OCI-LY1 (cell line): Measurements from ENCODE around the gene RASL12.

Experiments
- H2AFZ ChIP-seq: fragments of 200-600 bp; sonication (generic), shearing (Covaris generic); 2 replicates; pipeline ENCODE4 v1.6.0; 2014; ENCODE audit warnings: antibody characterized with exemption, mild to moderate bottlenecking, low read length
- H3F3A ChIP-seq: fragments of 200-600 bp; sonication (generic), shearing (Covaris generic); 2 replicates; pipeline ENCODE4 v1.6.0; 2014; ENCODE audit warnings: mild to moderate bottlenecking, antibody characterized with exemption, low read length, moderate library complexity; ENCODE audit not compliant: insufficient read depth
- H3K27ac ChIP-seq: fragments of 200-600 bp; sonication (generic); 2 replicates; pipeline ENCODE4 v1.5.1; 2014; ENCODE audit warnings: low read length, mixed run types, mild to moderate bottlenecking, low read depth; ENCODE audit not compliant: poor library complexity, severe bottlenecking
- H3K27me3 ChIP-seq: fragments of 200-600 bp; sonication (generic); 2 replicates; pipeline ENCODE4 v1.6.0; 2014; ENCODE audit warnings: antibody characterized with exemption, mild to moderate bottlenecking, low read length, moderate library complexity; ENCODE audit not compliant: insufficient read depth
- H3K36me3 ChIP-seq: fragments of 200-600 bp; sonication (generic); 2 replicates; pipeline ENCODE4 v1.6.1; 2014; ENCODE audit warnings: mild to moderate bottlenecking, antibody characterized with exemption, low read length, moderate library complexity, mixed read lengths; ENCODE audit not compliant: insufficient read depth
- H3K4me1 ChIP-seq: fragments of 200-600 bp; sonication (generic); 2 replicates; pipeline ENCODE4 v1.5.1; 2014; ENCODE audit warnings: mild to moderate bottlenecking, low read length, moderate library complexity; ENCODE audit not compliant: insufficient read depth, severe bottlenecking
- H3K4me2 ChIP-seq: fragments of 200-600 bp; sonication (generic), shearing (Covaris generic); 2 replicates; pipeline ENCODE4 v1.6.1; 2014; ENCODE audit warnings: low read length
- H3K4me3 ChIP-seq: fragments of 200-600 bp; sonication (generic); 2 replicates; pipeline ENCODE4 v1.5.1; 2014; ENCODE audit warnings: low read length, low read depth, mild to moderate bottlenecking, mixed read lengths; ENCODE audit not compliant: poor library complexity, severe bottlenecking
- H3K79me2 ChIP-seq: fragments of 200-600 bp; shearing (Covaris generic); 2 replicates; pipeline ENCODE4 v1.6.1; 2016; ENCODE audit warnings: mixed run types, low read length, mixed read lengths; ENCODE audit not compliant: insufficient read depth
- H3K9ac ChIP-seq: fragments of 200-600 bp; sonication (generic), shearing (Covaris generic); 2 replicates; pipeline ENCODE4 v1.6.1; 2014; ENCODE audit warnings: mild to moderate bottlenecking, low read length, mixed read lengths
- H3K9me2 ChIP-seq: fragments of 200-600 bp; sonication (generic), shearing (Covaris generic); 2 replicates; pipeline ENCODE4 v1.6.1; 2014; ENCODE audit warnings: low read depth, mild to moderate bottlenecking, low read length, mixed read lengths
- H3K9me3 ChIP-seq: fragments of 200-600 bp; shearing (Covaris generic); 2 replicates; pipeline ENCODE4 v1.6.1; 2014; ENCODE audit warnings: low read length, mixed read lengths
- H4K20me1 ChIP-seq: fragments of 200-600 bp; sonication (generic), shearing (Covaris generic); 2 replicates; pipeline ENCODE4 v1.6.0; 2016; ENCODE audit warnings: mild to moderate bottlenecking, low read length; ENCODE audit not compliant: insufficient read depth
- EZH2 ChIP-seq: fragments of 200-600 bp; sonication (generic), shearing (Covaris generic); IDR thresholded peaks from 2 replicates; pipeline ENCODE4 v1.8.0; 2017; ENCODE audit warnings: borderline replicate concordance, mixed run types, mild to moderate bottlenecking, antibody characterized with exemption, low read length, moderate library complexity, mixed read lengths
- TF ChIP-seq, protein P1 (sequence below): fragments of 200-600 bp; sonication (generic), shearing (Covaris generic); IDR thresholded peaks from 2 replicates; pipeline ENCODE4 v1.5.1; 2017; ENCODE audit warnings: mild to moderate bottlenecking, antibody characterized with exemption, low read length, moderate library complexity, mixed read lengths

RASL12 gene

DNA sequence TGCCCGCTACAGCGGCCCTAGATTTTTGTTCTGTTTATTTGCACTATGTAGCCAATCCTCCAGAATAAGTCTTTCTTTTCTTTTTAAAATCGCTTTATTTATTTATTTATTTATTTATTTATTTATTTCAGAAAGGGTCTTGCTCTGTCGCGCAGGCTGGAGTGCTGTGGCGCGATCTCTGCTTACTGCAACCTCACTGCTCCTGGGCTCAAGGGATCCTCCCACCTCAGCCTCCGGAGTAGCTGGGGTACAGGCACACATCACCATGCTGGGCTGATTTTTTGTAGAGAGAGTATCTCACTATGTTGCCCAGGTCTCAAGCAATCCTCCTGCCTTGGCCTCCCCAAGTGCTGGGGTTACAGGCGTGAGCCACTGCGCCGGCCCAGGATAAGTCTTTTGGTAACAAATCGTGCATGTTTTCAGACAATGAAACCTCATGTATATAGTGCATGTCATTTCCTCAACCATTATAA lies 38.0 kb downstream of the RASL12 start:
- TF ChIP-seq EZH2 = no peak
- TF ChIP-seq, protein P1, sequence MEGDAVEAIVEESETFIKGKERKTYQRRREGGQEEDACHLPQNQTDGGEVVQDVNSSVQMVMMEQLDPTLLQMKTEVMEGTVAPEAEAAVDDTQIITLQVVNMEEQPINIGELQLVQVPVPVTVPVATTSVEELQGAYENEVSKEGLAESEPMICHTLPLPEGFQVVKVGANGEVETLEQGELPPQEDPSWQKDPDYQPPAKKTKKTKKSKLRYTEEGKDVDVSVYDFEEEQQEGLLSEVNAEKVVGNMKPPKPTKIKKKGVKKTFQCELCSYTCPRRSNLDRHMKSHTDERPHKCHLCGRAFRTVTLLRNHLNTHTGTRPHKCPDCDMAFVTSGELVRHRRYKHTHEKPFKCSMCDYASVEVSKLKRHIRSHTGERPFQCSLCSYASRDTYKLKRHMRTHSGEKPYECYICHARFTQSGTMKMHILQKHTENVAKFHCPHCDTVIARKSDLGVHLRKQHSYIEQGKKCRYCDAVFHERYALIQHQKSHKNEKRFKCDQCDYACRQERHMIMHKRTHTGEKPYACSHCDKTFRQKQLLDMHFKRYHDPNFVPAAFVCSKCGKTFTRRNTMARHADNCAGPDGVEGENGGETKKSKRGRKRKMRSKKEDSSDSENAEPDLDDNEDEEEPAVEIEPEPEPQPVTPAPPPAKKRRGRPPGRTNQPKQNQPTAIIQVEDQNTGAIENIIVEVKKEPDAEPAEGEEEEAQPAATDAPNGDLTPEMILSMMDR = no peak
- peaks cover 5% of the 10 kb centered on the region for H3K79me2 ChIP-seq
- H3F3A ChIP-seq = no peaks in the 10 kb centered on the region; the same call in 1 of the 2 replicates
- H3K9me3 ChIP-seq = no peaks in the 10 kb centered on the region
- peak overlapping the region; percentile 88 for H3K4me3 ChIP-seq
- H4K20me1 ChIP-seq = no peaks in the 10 kb centered on the region
- no peak overlapping the region for H3K27ac ChIP-seq
- H3K36me3 ChIP-seq = peaks cover 19% of the 10 kb centered on the region; the same call in 1 of the 2 replicates
- no peak overlapping the region for H3K9ac ChIP-seq
- H3K4me1 ChIP-seq = peaks cover 15% of the 10 kb centered on the region
- no peaks in the 10 kb centered on the region for H3K27me3 ChIP-seq
- no peaks in the 10 kb centered on the region for H3K9me2 ChIP-seq
- no peak overlapping the region for H2AFZ ChIP-seq
- H3K4me2 ChIP-seq = peak overlapping the region; percentile 93; the same call in 1 of the 2 replicates

DNA sequence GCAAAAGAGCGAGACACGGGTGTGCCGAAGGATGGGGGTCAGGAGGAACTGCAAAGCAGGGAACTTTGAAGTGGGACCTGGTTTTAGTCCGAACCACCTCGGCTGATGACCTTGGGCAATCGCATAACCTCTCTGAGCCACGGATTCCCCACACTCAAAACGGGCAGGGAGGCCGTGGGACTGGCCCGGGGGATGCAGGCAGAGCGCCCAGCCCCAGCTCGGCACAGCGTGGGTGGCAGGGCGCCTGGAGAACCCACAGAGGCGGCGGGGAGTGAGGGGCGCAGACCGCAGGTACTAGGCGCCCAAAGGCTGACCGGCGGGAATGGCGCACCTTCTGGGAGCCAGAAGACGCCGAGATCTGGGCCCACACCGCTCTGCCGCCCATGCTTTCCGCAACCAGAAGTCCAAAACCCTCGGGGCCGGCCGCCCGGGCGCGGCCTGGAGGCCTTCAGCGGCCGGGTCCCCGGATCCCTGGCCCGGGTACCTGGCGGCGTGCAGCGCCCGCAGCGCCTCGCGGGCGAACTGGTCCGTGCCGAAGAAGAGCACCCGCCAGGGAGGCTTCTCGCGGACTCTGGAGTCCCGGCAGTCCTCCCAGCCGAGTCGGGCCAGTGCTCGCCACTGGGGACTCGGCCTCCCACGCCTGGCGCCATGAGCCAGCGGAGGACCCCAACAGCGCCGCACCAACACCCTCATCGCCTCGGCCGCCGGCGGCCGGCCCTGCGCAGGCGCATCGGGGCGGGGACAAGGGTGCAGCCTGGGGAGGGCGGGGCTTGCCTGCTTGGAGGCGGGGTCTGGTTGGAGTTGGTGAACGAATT lies 38.7 kb downstream of the RASL12 start, which contains the start of gene MTFMT:
TSS of gene MTFMT (minus strand) at position 719 of the 815 bp plus-strand sequence. CDS start at position 693, 26 bp downstream.
- H3K9me3 ChIP-seq = no peaks in the 10 kb centered on the region
- H3K4me3 ChIP-seq = peak within 1 kb of the TSS; percentile 88
- no peak for TF ChIP-seq EZH2
- TF ChIP-seq, protein P1 = no peak; the same call in 1 of the 2 replicates
- peaks cover 24% of the 10 kb centered on the region; the same call in 1 of the 2 replicates for H3K36me3 ChIP-seq
- no peaks in the 10 kb centered on the region; the same call in 1 of the 2 replicates for H3F3A ChIP-seq
- peak within 1 kb of the TSS; percentile 78 for H3K9ac ChIP-seq
- no peaks in the 10 kb centered on the region for H3K9me2 ChIP-seq
- no peak within 1 kb of the TSS for H3K27ac ChIP-seq
- peak within 1 kb of the TSS; percentile 93 for H3K4me2 ChIP-seq
- peaks cover 15% of the 10 kb centered on the region for H3K4me1 ChIP-seq
- H2AFZ ChIP-seq = no peak within 1 kb of the TSS
- peaks cover 5% of the 10 kb centered on the region for H3K79me2 ChIP-seq
- H3K27me3 ChIP-seq = no peaks in the 10 kb centered on the region
- no peaks in the 10 kb centered on the region for H4K20me1 ChIP-seq

DNA sequence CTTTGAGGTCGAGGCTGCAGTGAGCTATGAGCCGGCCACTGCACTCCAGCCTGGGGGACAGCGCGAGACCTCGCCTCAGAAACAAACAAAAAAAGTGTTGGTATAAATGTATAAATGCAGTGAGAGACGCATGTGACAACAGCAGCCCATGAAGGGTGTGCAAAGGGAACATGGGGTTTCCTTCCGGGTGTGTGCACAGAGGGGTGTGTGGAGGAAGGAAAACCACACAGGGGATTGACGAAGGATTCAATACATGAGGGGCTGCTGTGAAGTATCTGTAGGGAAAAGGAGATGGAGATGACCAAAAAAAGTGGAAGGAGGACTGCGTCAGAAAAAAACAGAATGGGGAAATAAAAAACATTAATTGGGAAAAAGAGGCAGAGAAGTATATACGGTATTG lies 39.5 kb downstream of the RASL12 start:
- Histone ChIP-seq H3K4me2 (peak overlapping the region; percentile 93), H3K4me3 (peak overlapping the region; percentile 88), H4K20me1 (no peaks in the 10 kb centered on the region), H3K9me2 (no peaks in the 10 kb centered on the region), H2AFZ (no peak overlapping the region), H3K9ac (peak overlapping the region; percentile 78), H3K79me2 (peaks cover 5% of the 10 kb centered on the region), H3F3A (no peaks in the 10 kb centered on the region; the same call in 1 of the 2 replicates), H3K27ac (no peak overlapping the region), H3K4me1 (peaks cover 15% of the 10 kb centered on the region), H3K9me3 (no peaks in the 10 kb centered on the region), H3K36me3 (peaks cover 24% of the 10 kb centered on the region; the same call in 1 of the 2 replicates), H3K27me3 (no peaks in the 10 kb centered on the region)
- TF ChIP-seq EZH2 = no peak
- TF ChIP-seq, protein P1 = no peak
